Endothelial cell of coronary artery (primary cell): Measurements from ENCODE around the gene CX3CR1. TPM values are rescaled to one million over a fixed set of nuclear protein-coding genes. Genes with fewer than 3 reads are reported as not detected.

Experiments used
- total RNA-seq: library from RNA; depleted of rRNA; stranded (reverse); fragments of >200 nt; gene quantifications from 2 replicates; pipeline ENCODE4 v1.2.3, GENCODE V29; 2014

CX3CR1 gene
- total RNA-seq = not detected in 2 replicates

GRCh38 chr3:39279745-39280517 is at the start of gene CX3CR1:
CX3CR1 (minus strand) TSS chr3:39280036; CDS start chr3:39266509, 13,527 bp downstream.

GRCh38 chr3:39329493-39329892 is 49.7 kb upstream of the CX3CR1 start, which contains the start of gene CCR8:
CCR8 (plus strand) TSS chr3:39329709; CDS start chr3:39332332, 2,623 bp downstream.

Other genes starting within 250 kb of the CX3CR1 start
- 0.09 TPM in 1 of 2 replicates, not detected in the other for gene SCN11A, start 228.1 kb downstream of the CX3CR1 start, total RNA-seq
- gene WDR48, start 228.0 kb downstream of the CX3CR1 start, total RNA-seq = 26.4 and 33.6 TPM in 2 replicates
- gene GORASP1, start 172.4 kb downstream of the CX3CR1 start, total RNA-seq = 27.5 and 40.8 TPM in 2 replicates
- gene TTC21A, start 172.4 kb downstream of the CX3CR1 start, total RNA-seq = 1.7 and 1.8 TPM in 2 replicates
- 13.0 and 16.4 TPM in 2 replicates for gene CSRNP1, start 126.4 kb downstream of the CX3CR1 start, total RNA-seq
- gene XIRP1, start 87.4 kb downstream of the CX3CR1 start, total RNA-seq = not detected in 2 replicates
- gene CCR8, start 49.7 kb upstream of the CX3CR1 start, total RNA-seq = not detected in 2 replicates
- 15.5 and 15.7 TPM in 2 replicates for gene SLC25A38, start 103.3 kb upstream of the CX3CR1 start, total RNA-seq
- gene RPSA, start 126.7 kb upstream of the CX3CR1 start, total RNA-seq = 1,125 and 1,557 TPM in 2 replicates
- gene MOBP, start 187.6 kb upstream of the CX3CR1 start, total RNA-seq = 0.09 and 0.19 TPM in 2 replicates